HG03558 (cell line): Measurements from ENCODE around the gene PPP1R9B.

Experiments
- ATAC-seq: cut with Tn5 transposase; IDR thresholded peaks from one replicate; pipeline ENCODE4 v1.9.1; 2021; ENCODE audit warnings: moderate number of reproducible peaks; ENCODE audit not compliant: unreplicated experiment; ENCODE audit errors: extremely low read depth

PPP1R9B gene

GRCh38 chr17:50150354-50151040, at the start of gene PPP1R9B:
PPP1R9B (minus strand) TSS chr17:50150677; CDS start chr17:50150513, 164 bp downstream.
- no peak for ATAC-seq

GRCh38 chr17:50199803-50200456, 49.5 kb upstream of the PPP1R9B start:
- no peak for ATAC-seq

GRCh38 chr17:50199211-50199802, 48.8 kb upstream of the PPP1R9B start:
- no peak for ATAC-seq

GRCh38 chr17:50198026-50198669, 47.7 kb upstream of the PPP1R9B start:
- no peak for ATAC-seq

- ATAC-seq = no peak
These were observed 46.3 kb upstream of the PPP1R9B start for GRCh38 chr17:50196826-50197225.

- no peak for ATAC-seq
These were observed 45.6 kb upstream of the PPP1R9B start for GRCh38 chr17:50196036-50196435.

- ATAC-seq = no peak
These were observed 44.7 kb upstream of the PPP1R9B start for GRCh38 chr17:50194934-50195865.

- no peak for ATAC-seq
These were observed 43.9 kb upstream of the PPP1R9B start for GRCh38 chr17:50194140-50194933.

- no peak for ATAC-seq
These were observed 42.3 kb upstream of the PPP1R9B start for GRCh38 chr17:50192618-50193291.

- ATAC-seq = no peak
These were observed 41.7 kb upstream of the PPP1R9B start for GRCh38 chr17:50192144-50192617.

GRCh38 chr17:50191359-50192143, 41.1 kb upstream of the PPP1R9B start:
- ATAC-seq = no peak

GRCh38 chr17:50190603-50191358, 40.3 kb upstream of the PPP1R9B start:
- ATAC-seq = no peak

GRCh38 chr17:50190293-50190602, 39.8 kb upstream of the PPP1R9B start:
- no peak for ATAC-seq

GRCh38 chr17:50189550-50190292, 39.2 kb upstream of the PPP1R9B start:
- no peak for ATAC-seq

- no peak for ATAC-seq
These were observed 38.6 kb upstream of the PPP1R9B start for GRCh38 chr17:50188921-50189549.

- no peak for ATAC-seq
These were observed 38.0 kb upstream of the PPP1R9B start for GRCh38 chr17:50188531-50188920.
